HS-5 (cell line): ENCODE measurements around the gene ENDOU.

ENCODE experiments used
- DNase-seq: peaks from one replicate; pipeline ENCODE4 v3.0.0-alpha.2; 2012; ENCODE audit warnings: low read depth

Gene ENDOU

GRCh38 chr12:47742253-47742825 lies 17.0 kb upstream of the ENDOU start:
- DNase-seq = no peak

GRCh38 chr12:47741340-47741703 lies 16.0 kb upstream of the ENDOU start:
- no peak for DNase-seq

- no peak for DNase-seq
These were observed 15.5 kb upstream of the ENDOU start for GRCh38 chr12:47740606-47741339.

- DNase-seq = no peak
These were observed 14.7 kb upstream of the ENDOU start for GRCh38 chr12:47739979-47740378.

GRCh38 chr12:47739297-47739696 lies 14.0 kb upstream of the ENDOU start:
- no peak for DNase-seq

- DNase-seq = no peak
These were observed 12.8 kb upstream of the ENDOU start for GRCh38 chr12:47737936-47738594.

GRCh38 chr12:47736877-47737676 lies 11.8 kb upstream of the ENDOU start:
- DNase-seq = no peak

GRCh38 chr12:47736216-47736615 lies 10.9 kb upstream of the ENDOU start:
- DNase-seq = no peak

GRCh38 chr12:47735649-47736048 lies 10.4 kb upstream of the ENDOU start:
- DNase-seq = no peak

- DNase-seq = no peak
These were observed 9.6 kb upstream of the ENDOU start for GRCh38 chr12:47734725-47735480.

GRCh38 chr12:47733142-47733541 lies 7.9 kb upstream of the ENDOU start:
- DNase-seq = no peak

GRCh38 chr12:47732504-47732903 lies 7.2 kb upstream of the ENDOU start:
- DNase-seq = no peak

- DNase-seq = no peak
These were observed 6.4 kb upstream of the ENDOU start for GRCh38 chr12:47731723-47732122.

- DNase-seq = no peak
These were observed 5.1 kb upstream of the ENDOU start for GRCh38 chr12:47730341-47730744.

- no peak for DNase-seq
These were observed 3.9 kb upstream of the ENDOU start for GRCh38 chr12:47729233-47729632.

- peak; percentile 64 for DNase-seq
These were observed 603 bp upstream of the ENDOU start for GRCh38 chr12:47725893-47726292.

- DNase-seq = no peak
These were observed 2.2 kb downstream of the ENDOU start for GRCh38 chr12:47722941-47723631.

- DNase-seq = no peak
These were observed 3.0 kb downstream of the ENDOU start for GRCh38 chr12:47722136-47722834.

GRCh38 chr12:47721431-47721973 lies 3.8 kb downstream of the ENDOU start:
- DNase-seq = no peak

GRCh38 chr12:47718531-47718930 lies 6.8 kb downstream of the ENDOU start:
- DNase-seq = no peak
